Common myeloid progenitor, CD34-positive (primary cell): ENCODE measurements around the gene HYOU1.

Experiments used
- CTCF ChIA-PET: fragments of 350-600 bp; sonication (Branson Sonifier 250); formaldehyde crosslinking; loops from one replicate; lab custom pipeline; 2021; ENCODE audit warnings: antibody characterized with exemption; lab: Charles Lee
- POLR2A ChIA-PET: fragments of 350-600 bp; sonication (Branson Sonifier 250); formaldehyde crosslinking; loops from one replicate; lab custom pipeline; 2021; ENCODE audit warnings: antibody characterized with exemption; lab: Charles Lee
- DNase-seq, 3 donors: peaks; one replicate each; pipeline versions ENCODE4 v3.0.0 to v3.0.0-alpha.2; 2013
- H3K27ac ChIP-seq, 2 experiments: 1 replicate in 1 of 2; 2 replicates in 1 of 2; pipeline ENCODE4 v1.7.0; 2013; ENCODE audit warnings: inconsistent platforms in 2 of 2, low read length in 2 of 2, mild to moderate bottlenecking in 2 of 2, low read depth in 1 of 2, moderate library complexity in 1 of 2; ENCODE audit not compliant: severe bottlenecking in 2 of 2, insufficient read depth in 1 of 2, poor library complexity in 1 of 2
- H3K27me3 ChIP-seq, 5 experiments: replicated peaks in 2 of 5; 1 replicate in 3 of 5; 2 replicates in 2 of 5; pipeline versions ENCODE4 v1.6.1 to v1.7.0; 2013; ENCODE audit warnings: low read length in 4 of 5, mild to moderate bottlenecking in 2 of 5, moderate library complexity in 2 of 5, inconsistent platforms in 1 of 5; ENCODE audit not compliant: insufficient read depth in 5 of 5, control insufficient read depth in 4 of 5
- H3K36me3 ChIP-seq, 4 experiments: 1 replicate in 2 of 4; 2 replicates in 2 of 4; pipeline versions ENCODE4 v1.6.1 to v1.7.0; 2013; ENCODE audit warnings: low read length in 3 of 4, control low read depth in 1 of 4, mild to moderate bottlenecking in 1 of 4; ENCODE audit not compliant: control insufficient read depth in 4 of 4, insufficient read depth in 4 of 4
- H3K4me1 ChIP-seq, 4 experiments: 1 replicate in 3 of 4; 2 replicates in 1 of 4; pipeline versions ENCODE4 v1.6.1 to v1.7.1; 2013; ENCODE audit warnings: low read length in 3 of 4, mild to moderate bottlenecking in 3 of 4, control low read depth in 1 of 4, inconsistent platforms in 1 of 4, moderate library complexity in 1 of 4; ENCODE audit not compliant: control insufficient read depth in 4 of 4, insufficient read depth in 4 of 4; ENCODE audit errors: control extremely low read depth in 1 of 4
- H3K4me3 ChIP-seq, 7 experiments: 1 replicate in 4 of 7; 2 replicates in 3 of 7; pipeline versions ENCODE4 v1.5.1 to v1.7.0; 2013; ENCODE audit warnings: mild to moderate bottlenecking in 7 of 7, low read length in 6 of 7, moderate library complexity in 6 of 7, inconsistent platforms in 2 of 7, low read depth in 2 of 7, control low read depth in 1 of 7; ENCODE audit not compliant: insufficient read depth in 4 of 7, control insufficient read depth in 1 of 7; ENCODE audit errors: extremely low read depth in 1 of 7
- H3K9me3 ChIP-seq, 5 experiments: 1 replicate in 4 of 5; 2 replicates in 1 of 5; pipeline versions ENCODE4 v1.6.1 to v1.7.1; 2013; ENCODE audit warnings: low read length in 4 of 5, mild to moderate bottlenecking in 2 of 5, inconsistent platforms in 1 of 5, low read depth in 1 of 5, moderate library complexity in 1 of 5; ENCODE audit not compliant: control insufficient read depth in 4 of 5, insufficient read depth in 2 of 5; ENCODE audit errors: control extremely low read depth in 1 of 5
- WGBS: methylation state at CpG from one replicate; pipeline ENCODE4 v1.1.5; 2013; ENCODE audit not compliant: insufficient coverage; 5-methylcytosine and 5-hydroxymethylcytosine counted together

The HYOU1 gene

DNA sequence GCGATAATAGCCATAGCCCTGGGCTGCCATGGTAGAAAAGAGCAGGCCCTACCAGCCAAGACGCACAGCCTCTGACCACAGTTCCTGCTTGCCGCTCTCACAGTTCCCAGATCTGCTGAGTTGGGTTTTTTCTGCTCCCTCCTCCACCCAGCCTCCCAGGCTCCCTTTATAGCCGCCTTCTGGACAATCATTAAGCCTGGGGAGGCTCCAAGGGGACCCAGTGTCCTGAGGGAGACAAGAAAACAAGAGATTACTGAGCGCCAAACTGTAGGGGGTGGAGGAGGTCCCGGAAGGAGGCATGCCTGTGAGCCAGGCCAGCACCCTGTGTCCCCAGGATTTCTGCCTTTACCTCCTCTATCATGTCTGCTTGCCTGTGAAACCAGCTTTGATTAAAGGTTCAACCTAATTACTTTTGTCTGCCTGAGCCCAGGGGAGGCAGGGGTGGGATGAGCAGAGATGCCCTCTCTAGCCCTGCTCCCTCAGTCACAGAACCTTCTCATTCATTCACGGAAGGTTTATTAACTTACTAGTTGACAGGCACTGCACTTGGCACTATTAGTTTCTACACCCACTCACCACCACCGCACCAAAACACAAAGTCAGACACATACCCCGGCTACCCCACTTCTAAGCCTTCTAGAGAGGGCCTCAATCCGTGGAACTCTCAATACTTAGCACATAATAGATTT is 27.5 kb downstream of the HYOU1 start:
- H3K4me1 ChIP-seq, result peaks cover 0 to 22% (median 21%) of the 10 kb centered on the region in 4 experiments
- no peaks in the 10 kb centered on the region for H3K9me3 ChIP-seq
- POLR2A ChIA-PET, result no interaction called here
- H3K4me3 ChIP-seq, result peak overlapping the region in 6 of 7 experiments; percentile 49 to 88 (median 84)
- no peaks in the 10 kb centered on the region for H3K27me3 ChIP-seq
- peaks cover 4 to 46% (median 30%) of the 10 kb centered on the region in 4 experiments for H3K36me3 ChIP-seq
- CTCF ChIA-PET, result interaction anchor here (1.0 to 3.0 kb wide), 2 partner anchors 9 to 17 kb away, joined by 3 to 19 read pairs; no protein-coding TSS in a partner anchor
- H3K27ac ChIP-seq, result peak overlapping the region in 1 of 2 experiments; percentile 3
- DNase-seq, result no peak
- 58% methylated on average over 7 of the region's 10 CpGs for WGBS

DNA sequence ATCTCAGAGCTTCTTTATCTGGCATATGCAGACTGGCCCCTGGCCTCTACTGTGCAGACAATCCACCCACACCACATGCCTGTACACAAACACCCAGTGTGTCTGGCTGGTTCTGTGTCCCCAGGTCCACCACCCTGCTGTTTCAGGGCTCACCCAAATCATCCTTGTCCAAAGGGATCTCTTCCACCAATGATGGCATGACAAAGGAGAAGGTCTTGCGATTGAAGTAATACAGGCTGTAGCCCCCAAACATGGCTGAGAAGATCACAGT is 28.0 kb downstream of the HYOU1 start:
- DNase-seq, result no peak
- WGBS, result 88% methylated on average over 1 of the region's 1 CpG
- CTCF ChIA-PET, result interaction anchor here (1.9 to 3.0 kb wide), 2 partner anchors 10 to 18 kb away, joined by 5 to 19 read pairs; no protein-coding TSS in a partner anchor
- no peaks in the 10 kb centered on the region for H3K9me3 ChIP-seq
- H3K36me3 ChIP-seq, result peaks cover 7 to 51% (median 35%) of the 10 kb centered on the region in 4 experiments
- no peaks in the 10 kb centered on the region for H3K27me3 ChIP-seq
- peaks cover 0 to 22% (median 21%) of the 10 kb centered on the region in 4 experiments for H3K4me1 ChIP-seq
- H3K27ac ChIP-seq, result peak overlapping the region in 1 of 2 experiments; percentile 3
- H3K4me3 ChIP-seq, result no peak overlapping the region
- POLR2A ChIA-PET, result no interaction called here

DNA sequence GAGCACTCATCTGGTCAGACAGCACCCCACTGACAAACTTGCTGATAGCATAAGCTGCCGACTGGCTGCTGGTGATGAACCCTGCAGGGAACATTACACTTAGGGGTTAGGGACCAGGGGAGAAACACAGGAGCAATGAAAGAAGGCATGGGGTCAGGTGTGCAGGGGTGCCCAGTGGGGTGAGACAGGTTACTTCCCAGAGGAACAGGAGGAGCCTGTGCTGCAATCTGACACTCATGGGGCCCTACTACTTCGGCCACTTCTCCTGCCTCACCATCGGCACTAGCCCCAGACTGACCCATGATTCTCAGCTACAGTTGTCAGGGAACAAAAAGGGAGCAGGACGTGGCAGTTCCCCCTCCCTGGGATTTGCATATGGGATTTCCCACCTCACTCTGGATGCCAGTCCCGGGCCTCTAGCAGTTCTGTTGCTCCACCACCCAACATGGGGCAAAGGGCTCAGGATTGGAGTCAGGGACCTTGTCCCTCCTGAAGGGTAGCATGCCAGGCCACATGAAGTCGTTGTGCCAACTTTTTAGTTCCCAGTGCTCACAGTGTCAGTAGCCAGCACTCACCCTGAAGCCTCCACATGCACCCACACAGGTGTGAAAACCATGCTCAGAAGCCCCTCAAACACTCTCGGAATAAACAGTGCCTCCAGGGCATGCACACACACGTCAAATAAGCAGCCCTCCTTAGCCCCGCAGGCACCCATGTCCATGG is 28.5 kb downstream of the HYOU1 start:
- Histone ChIP-seq H3K27me3 (no peaks in the 10 kb centered on the region), H3K36me3 (peaks cover 12 to 56% (median 40%) of the 10 kb centered on the region in 4 experiments), H3K27ac (peak overlapping the region in 1 of 2 experiments; percentile 3), H3K4me3 (no peak overlapping the region), H3K9me3 (no peaks in the 10 kb centered on the region), H3K4me1 (peaks cover 0 to 22% (median 21%) of the 10 kb centered on the region in 4 experiments)
- ChIA-PET CTCF (interaction anchor here (1.9 kb wide), 1 partner anchor 9 kb away, joined by 5 read pairs; no protein-coding TSS in a partner anchor), POLR2A (no interaction called here)
- 96% methylated on average over 9 of the region's 9 CpGs for WGBS
- DNase-seq, result no peak

DNA sequence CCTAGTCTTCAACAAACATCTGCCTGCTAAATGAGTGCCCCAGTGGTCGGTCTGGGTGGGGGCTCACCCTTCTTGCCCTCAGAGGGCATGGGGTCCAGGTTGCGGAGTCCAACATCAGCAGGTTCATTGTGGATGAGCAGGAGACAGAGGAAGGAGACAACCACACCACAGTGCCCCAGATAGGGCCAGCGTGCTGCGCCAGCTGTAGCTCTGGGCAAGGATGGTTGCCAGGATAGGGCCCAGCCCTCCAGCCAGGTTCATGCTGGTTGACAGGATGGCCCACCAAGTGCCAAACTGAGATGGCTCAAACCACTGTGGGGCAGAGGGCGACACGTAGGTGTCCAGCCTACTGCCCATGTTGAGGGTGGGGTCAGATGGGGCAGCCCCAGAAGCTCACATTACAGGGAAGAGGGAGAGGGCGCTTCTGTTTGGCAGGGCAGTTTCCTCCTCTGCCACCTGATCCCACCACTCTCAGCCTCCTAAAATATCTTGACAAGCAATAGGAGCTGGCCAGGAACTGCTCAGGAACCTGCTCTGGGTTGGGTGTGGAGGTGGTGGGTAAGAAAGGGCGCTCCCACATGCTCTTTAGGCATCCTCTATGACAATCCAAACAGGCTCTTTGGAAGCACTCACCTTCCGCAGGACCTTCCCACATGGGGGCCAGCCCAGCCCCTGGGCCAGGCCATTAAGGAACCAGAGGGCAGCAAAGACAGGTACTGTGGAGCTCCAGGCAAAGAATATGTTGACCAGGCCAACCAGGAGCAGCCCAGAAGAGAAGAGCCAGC is 29.3 kb downstream of the HYOU1 start:
- Histone ChIP-seq H3K27ac (no peak overlapping the region), H3K4me3 (no peak overlapping the region), H3K4me1 (peaks cover 0 to 22% (median 21%) of the 10 kb centered on the region in 4 experiments), H3K36me3 (peaks cover 13 to 62% (median 43%) of the 10 kb centered on the region in 4 experiments), H3K9me3 (no peaks in the 10 kb centered on the region), H3K27me3 (no peaks in the 10 kb centered on the region)
- WGBS, result 96% methylated on average over 8 of the region's 9 CpGs
- CTCF ChIA-PET, result interaction anchor here (1.9 kb wide), 1 partner anchor 9 kb away, joined by 5 read pairs; no protein-coding TSS in a partner anchor
- POLR2A ChIA-PET, result no interaction called here
- no peak for DNase-seq

DNA sequence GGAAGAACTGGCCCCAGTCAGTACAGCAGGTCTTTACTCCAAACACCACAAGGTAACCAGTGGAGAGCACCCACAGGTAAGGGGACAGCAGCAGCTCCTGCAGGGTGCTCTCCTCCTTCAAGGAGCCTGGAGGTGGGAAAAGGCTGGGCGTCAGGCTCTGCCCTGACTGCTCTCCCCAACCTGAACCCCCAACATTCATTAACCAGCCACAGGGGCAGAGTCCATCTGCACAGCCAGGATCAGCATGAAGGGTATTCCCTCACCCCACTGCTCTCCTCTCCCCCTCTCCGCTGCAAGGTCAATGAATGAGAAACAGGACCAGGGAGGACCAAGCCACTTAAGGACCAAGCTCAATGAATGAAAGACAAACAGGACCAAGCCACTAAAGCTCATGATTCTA is 30.0 kb downstream of the HYOU1 start:
- Histone ChIP-seq H3K36me3 (peaks cover 13 to 66% (median 47%) of the 10 kb centered on the region in 4 experiments), H3K4me1 (peaks cover 0 to 22% (median 21%) of the 10 kb centered on the region in 4 experiments), H3K4me3 (no peak overlapping the region), H3K27me3 (no peaks in the 10 kb centered on the region), H3K9me3 (no peaks in the 10 kb centered on the region), H3K27ac (no peak overlapping the region)
- DNase-seq, result no peak
- ChIA-PET CTCF (interaction anchor here (0.6 to 1.9 kb wide), 2 partner anchors 8 to 22 kb away, joined by 3 to 5 read pairs; no protein-coding TSS in a partner anchor), POLR2A (no interaction called here)
- WGBS, result 100% methylated on average over 1 of the region's 2 CpGs

DNA sequence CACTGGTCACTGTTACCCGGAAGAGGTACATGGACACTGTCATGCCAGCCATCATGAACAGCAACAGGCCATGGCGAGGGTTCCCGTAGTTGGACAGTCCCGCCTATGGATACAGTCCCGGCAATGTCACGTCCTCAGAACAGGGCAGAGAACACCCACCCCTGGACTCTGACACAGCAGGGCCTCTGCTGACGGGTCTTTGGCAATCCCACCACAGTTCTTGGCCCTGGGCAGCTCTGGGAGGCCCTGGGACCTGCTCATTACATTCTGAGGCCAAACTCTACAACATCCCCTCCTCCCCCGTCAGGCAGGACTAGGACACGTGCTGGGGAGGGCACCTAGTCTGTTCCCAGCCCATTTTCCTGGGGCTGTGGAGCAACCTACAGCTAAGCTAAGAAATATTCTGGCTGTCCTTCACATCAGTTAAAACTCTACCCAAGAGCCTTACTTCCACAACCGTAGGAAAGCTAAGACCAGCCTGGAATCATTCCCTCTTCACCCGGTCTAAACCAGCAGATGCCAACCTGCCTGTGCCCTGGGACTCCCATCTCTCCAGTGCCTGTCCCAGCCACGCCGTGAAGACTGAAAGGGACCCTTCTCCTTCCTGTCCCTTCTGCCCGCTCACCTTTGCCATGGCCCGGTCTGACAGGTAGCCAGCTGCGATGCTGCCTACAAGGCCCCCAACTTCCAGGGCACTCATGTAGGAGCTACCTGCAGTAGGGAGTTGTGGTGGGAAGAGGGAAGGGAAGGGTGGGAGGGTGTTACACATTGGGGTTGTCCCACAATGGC is 30.8 kb downstream of the HYOU1 start:
- no peaks in the 10 kb centered on the region for H3K9me3 ChIP-seq
- H3K27ac ChIP-seq, result no peak overlapping the region
- CTCF ChIA-PET, result interaction anchor here (1.2 kb wide), 1 partner anchor 24 kb away, joined by 3 read pairs; no protein-coding TSS in a partner anchor
- H3K27me3 ChIP-seq, result no peaks in the 10 kb centered on the region
- no peak overlapping the region for H3K4me3 ChIP-seq
- POLR2A ChIA-PET, result interaction anchor here (0.5 to 1.1 kb wide), 3 partner anchors 17 to 69 kb away, joined by 3 to 4 read pairs (median 3); no protein-coding TSS in a partner anchor
- peaks cover 0 to 22% (median 19%) of the 10 kb centered on the region in 4 experiments for H3K4me1 ChIP-seq
- 100% methylated on average over 10 of the region's 16 CpGs for WGBS
- no peak for DNase-seq
- peaks cover 13 to 74% (median 52%) of the 10 kb centered on the region in 4 experiments for H3K36me3 ChIP-seq
